Endothelial cell of umbilical vein (primary cell): Measurements from ENCODE around the gene ODF4. TPM values are rescaled to one million over a fixed set of nuclear protein-coding genes. Genes with fewer than 3 reads are reported as not detected.

Source experiments
- BruUV-seq: library from RNA; stranded (reverse); fragments of 400-500 nt; replicated peaks from 2 replicates; lab custom pipeline; 2021; lab: Mats Ljungman, UMichigan
- CTCF ChIA-PET: fragments of 300-600, 350-600 bp; sonication (Branson Sonifier 250); formaldehyde crosslinking; loops from one replicate; lab custom pipeline; 2021; ENCODE audit warnings: antibody characterized with exemption, inconsistent platforms; lab: Charles Lee
- POLR2A ChIA-PET: fragments of 300-600, 350-600 bp; sonication (Branson Sonifier 250); formaldehyde crosslinking; loops from one replicate; lab custom pipeline; 2021; ENCODE audit warnings: antibody characterized with exemption, inconsistent platforms; lab: Charles Lee
- DNase-seq: peaks from one replicate; pipeline ENCODE4 v3.0.0-alpha.2; 2011; ENCODE audit warnings: low read depth, low spot score
- FAIRE-seq: peaks from 2 replicates; lab custom pipeline; 2011; peaks lifted over from hg19 to GRCh38; lab: Jason Lieb, UNC
- H2AFZ ChIP-seq: 2 replicates; pipeline ENCODE4 v1.6.0; 2012; ENCODE audit warnings: low read depth, low read length, control low read depth, inconsistent platforms
- H3K27ac ChIP-seq: 2 replicates; pipeline ENCODE4 v1.5.1; 2011; ENCODE audit warnings: low read depth, mild to moderate bottlenecking, control low read depth, low read length, moderate library complexity; ENCODE audit not compliant: insufficient read depth
- H3K27me3 ChIP-seq, 2 experiments: 2 replicates each; pipeline versions ENCODE4 v1.6.0 to v1.6.1; 2011; ENCODE audit warnings: low read length in 2 of 2, mixed read lengths in 1 of 2; ENCODE audit not compliant: control insufficient read depth in 2 of 2, insufficient read depth in 2 of 2
- H3K36me3 ChIP-seq, 2 experiments: 2 replicates in 1 of 2; 3 replicates in 1 of 2; pipeline ENCODE4 v1.5.1; 2011; ENCODE audit warnings: low read length in 2 of 2, mild to moderate bottlenecking in 1 of 2, moderate library complexity in 1 of 2; ENCODE audit not compliant: control insufficient read depth in 2 of 2, insufficient read depth in 2 of 2; ENCODE audit errors: extremely low read depth in 1 of 2
- H3K4me1 ChIP-seq: 3 replicates; pipeline ENCODE4 v1.5.1; 2011; ENCODE audit warnings: mild to moderate bottlenecking, low read length; ENCODE audit not compliant: control insufficient read depth, insufficient read depth; ENCODE audit errors: extremely low read depth
- H3K4me2 ChIP-seq: 2 replicates; pipeline ENCODE4 v1.6.1; 2011; ENCODE audit warnings: low read length, control low read depth, mixed read lengths; ENCODE audit not compliant: insufficient read depth
- H3K4me3 ChIP-seq, 3 experiments: fragments of 200-600 bp in 1 of 3; sonication (generic), shearing (Covaris generic) in 1 of 3; replicated peaks in 1 of 3; 2 replicates each; pipeline ENCODE4 v1.5.1; 2011 to 2016; ENCODE audit warnings: control low read depth in 3 of 3, low read length in 3 of 3, mild to moderate bottlenecking in 2 of 3, inconsistent platforms in 1 of 3, low read depth in 1 of 3, moderate library complexity in 1 of 3; ENCODE audit not compliant: insufficient read depth in 1 of 3
- H3K79me2 ChIP-seq: 2 replicates; pipeline ENCODE4 v1.6.0; 2012; ENCODE audit warnings: low read length, inconsistent platforms; ENCODE audit not compliant: control insufficient read depth, insufficient read depth
- H3K9ac ChIP-seq: replicated peaks from 2 replicates; pipeline ENCODE3; 2011; ENCODE audit warnings: low read length, control low read depth; ENCODE audit not compliant: insufficient read depth; ENCODE audit errors: extremely low read depth
- H3K9me1 ChIP-seq: replicated peaks from 3 replicates; pipeline ENCODE4 v1.6.0; 2011; ENCODE audit warnings: mild to moderate bottlenecking, low read length; ENCODE audit not compliant: control insufficient read depth, insufficient read depth; ENCODE audit errors: extremely low read depth
- H3K9me3 ChIP-seq: replicated peaks from 2 replicates; pipeline ENCODE4 v1.5.1; 2012; ENCODE audit warnings: low read length, inconsistent platforms; ENCODE audit not compliant: control insufficient read depth, insufficient read depth
- H4K20me1 ChIP-seq: replicated peaks from 2 replicates; pipeline ENCODE3; 2011; ENCODE audit warnings: mild to moderate bottlenecking, low read length; ENCODE audit not compliant: control insufficient read depth, insufficient read depth; ENCODE audit errors: extremely low read depth
- EZH2 ChIP-seq: IDR thresholded peaks from 2 replicates; pipeline ENCODE4 v1.6.1; 2012; ENCODE audit warnings: borderline replicate concordance, low read depth, mild to moderate bottlenecking, moderate library complexity, low read length, inconsistent platforms; ENCODE audit not compliant: severe bottlenecking
- FOS ChIP-seq: IDR thresholded peaks from 2 replicates; pipeline ENCODE4 v1.6.1; 2011; ENCODE audit warnings: mild to moderate bottlenecking, low read length, moderate library complexity, borderline replicate concordance; ENCODE audit not compliant: insufficient read depth
- GATA2 ChIP-seq: IDR thresholded peaks from 2 replicates; pipeline ENCODE4 v1.7.0; 2011; ENCODE audit warnings: low read depth, mild to moderate bottlenecking, moderate library complexity, mixed read lengths, low read length; ENCODE audit not compliant: insufficient read length, insufficient read depth
- JUN ChIP-seq: IDR thresholded peaks from 2 replicates; pipeline ENCODE4 v1.6.1; 2011; ENCODE audit warnings: borderline replicate concordance, low read depth; ENCODE audit not compliant: insufficient read length, insufficient read depth
- MYC ChIP-seq: IDR thresholded peaks from one replicate; pipeline ENCODE4 v1.6.1; 2011; ENCODE audit warnings: mild to moderate bottlenecking, low read depth, low read length
- POLR2A ChIP-seq: IDR thresholded peaks from 2 replicates; pipeline ENCODE4 v1.6.1; 2012; ENCODE audit warnings: low read depth, mild to moderate bottlenecking, control low read depth, low read length
- POLR2AphosphoS5 ChIP-seq: IDR thresholded peaks from 2 replicates; pipeline ENCODE4 v1.6.1; 2012; ENCODE audit warnings: low read depth, mild to moderate bottlenecking, control low read depth, low read length, moderate library complexity; ENCODE audit not compliant: insufficient read depth
- dilution Hi-C: fragments of 300-500 bp; cut with MboI; formaldehyde crosslinking; loops from one replicate; pipeline ENCODE4 v1.15.0; 2019; ENCODE audit warnings: low sequenced_read_pairs; ENCODE audit not compliant: extremely low pct_ligation_motif_present
- intact Hi-C: fragments of 100-400 bp; cut with micrococcal nuclease; formaldehyde crosslinking; loops from one replicate; pipeline ENCODE4 v1.10.0; 2022
- polyA plus RNA-seq, 4 experiments: library from polyadenylated mRNA; depleted of rRNA in 3 of 4; stranded (reverse) in 3 of 4; unstranded in 1 of 4; fragments of >200 nt; gene quantifications; 2 replicates each; pipeline versions ENCODE4 v1.2.1 to v1.2.3, GENCODE V29; 2011 to 2012; ENCODE audit warnings: missing spikeins in 1 of 4
- total RNA-seq: library from RNA; stranded (reverse); gene quantifications from 2 replicates; pipeline ENCODE4 v1.2.3, GENCODE V29; 2021
- TF ChIP-seq, protein P1 (sequence below), 2 donors: IDR thresholded peaks; 1 replicate in 1 of 2; 2 replicates in 1 of 2; pipeline ENCODE4 v1.5.1; 2011; ENCODE audit warnings: low read length in 2 of 2, mild to moderate bottlenecking in 2 of 2, moderate library complexity in 2 of 2, control low read depth in 1 of 2, inconsistent platforms in 1 of 2, low read depth in 1 of 2; ENCODE audit not compliant: insufficient read depth in 1 of 2; ENCODE audit errors: extremely low read depth in 1 of 2
- TF ChIP-seq, protein P2 (sequence below): IDR thresholded peaks from 2 replicates; pipeline ENCODE4 v1.6.1; 2011; ENCODE audit not compliant: insufficient read depth, insufficient read length

Gene ODF4
- total and polyA plus RNA-seq, 2 donors (not counting 3 experiments of a cell fraction or from before 2014, with no cell fraction given) = not detected

DNA sequence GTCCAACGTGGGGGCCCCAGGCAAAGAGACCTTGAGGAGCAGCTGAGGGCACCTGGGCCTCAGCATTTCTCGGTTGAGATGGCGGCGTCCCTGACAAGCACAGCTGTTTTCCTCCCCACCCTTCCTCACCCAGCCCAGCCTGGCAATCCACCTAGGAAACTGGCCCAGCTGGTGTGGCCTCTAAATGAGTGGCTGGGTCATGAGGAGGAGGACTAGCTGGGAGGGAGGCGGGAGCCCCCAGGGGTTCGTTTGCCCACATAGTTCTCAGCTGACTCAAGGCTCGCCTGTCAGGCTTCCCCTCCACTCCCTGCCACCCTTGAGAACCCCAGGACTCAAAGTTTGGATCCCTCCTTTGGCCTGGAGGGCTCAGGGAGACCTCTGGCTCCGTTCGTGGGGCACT lies 52.1 kb downstream of the ODF4 start:
- DNase-seq (no peak), FAIRE-seq (no peak)
- no peak overlapping the region for H2AFZ ChIP-seq
- no peak overlapping the region for H3K27ac ChIP-seq
- TF ChIP-seq, protein P1, sequence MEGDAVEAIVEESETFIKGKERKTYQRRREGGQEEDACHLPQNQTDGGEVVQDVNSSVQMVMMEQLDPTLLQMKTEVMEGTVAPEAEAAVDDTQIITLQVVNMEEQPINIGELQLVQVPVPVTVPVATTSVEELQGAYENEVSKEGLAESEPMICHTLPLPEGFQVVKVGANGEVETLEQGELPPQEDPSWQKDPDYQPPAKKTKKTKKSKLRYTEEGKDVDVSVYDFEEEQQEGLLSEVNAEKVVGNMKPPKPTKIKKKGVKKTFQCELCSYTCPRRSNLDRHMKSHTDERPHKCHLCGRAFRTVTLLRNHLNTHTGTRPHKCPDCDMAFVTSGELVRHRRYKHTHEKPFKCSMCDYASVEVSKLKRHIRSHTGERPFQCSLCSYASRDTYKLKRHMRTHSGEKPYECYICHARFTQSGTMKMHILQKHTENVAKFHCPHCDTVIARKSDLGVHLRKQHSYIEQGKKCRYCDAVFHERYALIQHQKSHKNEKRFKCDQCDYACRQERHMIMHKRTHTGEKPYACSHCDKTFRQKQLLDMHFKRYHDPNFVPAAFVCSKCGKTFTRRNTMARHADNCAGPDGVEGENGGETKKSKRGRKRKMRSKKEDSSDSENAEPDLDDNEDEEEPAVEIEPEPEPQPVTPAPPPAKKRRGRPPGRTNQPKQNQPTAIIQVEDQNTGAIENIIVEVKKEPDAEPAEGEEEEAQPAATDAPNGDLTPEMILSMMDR (IDR thresholded peaks at IDR 0.05; ENCODE audit: extremely low read depth in 1 of 2, insufficient read depth in 1 of 2, low read depth in 1 of 2, low read length in 2 of 2) = no peak
- TF ChIP-seq JUN = no peak
- no peak for TF ChIP-seq MYC
- no peaks in the 10 kb centered on the region for H3K9me3 ChIP-seq
- H3K9me1 ChIP-seq = no peaks in the 10 kb centered on the region
- no TSS peak for BruUV-seq
- peaks cover 8 to 12% of the 10 kb centered on the region in 2 experiments for H3K27me3 ChIP-seq
- CTCF ChIA-PET = interaction anchor here (0.9 to 1.8 kb wide), 2 partner anchors 18 to 394 kb away, joined by 4 to 6 read pairs; no protein-coding TSS in a partner anchor
- no peak overlapping the region for H3K9ac ChIP-seq
- no peak overlapping the region for H3K4me2 ChIP-seq
- intact Hi-C loops (no loop called here), dilution Hi-C loops (no loop called here)
- POLR2A ChIA-PET = no interaction called here
- peaks cover 4% of the 10 kb centered on the region for H3K4me1 ChIP-seq
- H3K36me3 ChIP-seq = no peaks in the 10 kb centered on the region
- no peak overlapping the region for H3K4me3 ChIP-seq
- no peaks in the 10 kb centered on the region for H4K20me1 ChIP-seq
- H3K79me2 ChIP-seq = no peaks in the 10 kb centered on the region

GRCh38 chr17:8392274-8392673 lies 52.6 kb downstream of the ODF4 start:
- Histone ChIP-seq H4K20me1 (no peaks in the 10 kb centered on the region), H3K9me3 (no peaks in the 10 kb centered on the region), H3K27me3 (peaks cover 12 to 16% of the 10 kb centered on the region in 2 experiments), H3K27ac (no peak overlapping the region), H3K9ac (no peak overlapping the region), H3K4me3 (no peak overlapping the region), H2AFZ (no peak overlapping the region), H3K4me2 (no peak overlapping the region), H3K36me3 (no peaks in the 10 kb centered on the region), H3K4me1 (peaks cover 4% of the 10 kb centered on the region), H3K79me2 (no peaks in the 10 kb centered on the region), H3K9me1 (no peaks in the 10 kb centered on the region)
- ChIA-PET CTCF (interaction anchor here (1.8 kb wide), 1 partner anchor 18 kb away, joined by 6 read pairs; no protein-coding TSS in a partner anchor), POLR2A (no interaction called here)
- TF ChIP-seq POLR2AphosphoS5 = no peak
- no peak for TF ChIP-seq GATA2
- TF ChIP-seq POLR2A = no peak
- TF ChIP-seq EZH2 = no peak
- TF ChIP-seq, protein P1 (IDR thresholded peaks at IDR 0.05; ENCODE audit: extremely low read depth in 1 of 2, insufficient read depth in 1 of 2, low read depth in 1 of 2, low read length in 2 of 2) = no peak
- TF ChIP-seq MYC = no peak
- TF ChIP-seq FOS = no peak
- no peak for TF ChIP-seq JUN
- TF ChIP-seq, protein P2, sequence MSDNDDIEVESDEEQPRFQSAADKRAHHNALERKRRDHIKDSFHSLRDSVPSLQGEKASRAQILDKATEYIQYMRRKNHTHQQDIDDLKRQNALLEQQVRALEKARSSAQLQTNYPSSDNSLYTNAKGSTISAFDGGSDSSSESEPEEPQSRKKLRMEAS = no peak
- dilution Hi-C loops (no loop called here), intact Hi-C loops (no loop called here)
- DNase-seq (no peak), FAIRE-seq (no peak)
- BruUV-seq = no TSS peak
